Fibroblast of skin of back (primary cell): Measurements from ENCODE around the gene SLC9A9.
"Not testable (repeated sequence)": the region's sequence is repeated elsewhere in the genome, so short reads cannot be mapped to it uniquely, and the experiment has no call there.

Source experiments
- DNase-seq: peaks from one replicate; pipeline ENCODE4 v3.0.0-alpha.2; 2013

SLC9A9 gene

GRCh38 chr3:143753006-143753405 is 95.3 kb downstream of the SLC9A9 start:
- DNase-seq, result no peak

GRCh38 chr3:143751643-143752178 is 96.6 kb downstream of the SLC9A9 start:
- DNase-seq, result no peak

- DNase-seq, result no peak
Measured at GRCh38 chr3:143750841-143751240, 97.4 kb downstream of the SLC9A9 start.

GRCh38 chr3:143749926-143750325 is 98.3 kb downstream of the SLC9A9 start:
- DNase-seq, result no peak

- no peak for DNase-seq
Measured at GRCh38 chr3:143737065-143737464, 111.2 kb downstream of the SLC9A9 start.

GRCh38 chr3:143736205-143736997 is 111.9 kb downstream of the SLC9A9 start:
- DNase-seq, result peak; percentile 5

- DNase-seq, result no peak
Measured at GRCh38 chr3:143731776-143732175, 116.5 kb downstream of the SLC9A9 start.

- no peak for DNase-seq
Measured at GRCh38 chr3:143731320-143731719, 116.9 kb downstream of the SLC9A9 start.

GRCh38 chr3:143727391-143727790 is 120.9 kb downstream of the SLC9A9 start:
- no peak for DNase-seq

GRCh38 chr3:143726727-143727126 is 121.5 kb downstream of the SLC9A9 start:
- DNase-seq, result peak; percentile 6

- no peak for DNase-seq
Measured at GRCh38 chr3:143720381-143720780, 127.9 kb downstream of the SLC9A9 start.

- DNase-seq, result no peak
Measured at GRCh38 chr3:143718463-143718862, 129.8 kb downstream of the SLC9A9 start.

GRCh38 chr3:143716731-143717130 is 131.5 kb downstream of the SLC9A9 start:
- DNase-seq, result no peak

- no peak for DNase-seq
Measured at GRCh38 chr3:143712522-143712921, 135.7 kb downstream of the SLC9A9 start.

- peak; percentile 27 for DNase-seq
Measured at GRCh38 chr3:143707848-143708247, 140.4 kb downstream of the SLC9A9 start.

- no peak for DNase-seq
Measured at GRCh38 chr3:143700431-143700975, 147.8 kb downstream of the SLC9A9 start.

GRCh38 chr3:143699424-143699823 is 148.8 kb downstream of the SLC9A9 start:
- peak; percentile 7 for DNase-seq

- DNase-seq, result no peak
Measured at GRCh38 chr3:143698682-143699303, 149.5 kb downstream of the SLC9A9 start.

GRCh38 chr3:143697975-143698374 is 150.3 kb downstream of the SLC9A9 start:
- peak; percentile 3 for DNase-seq

GRCh38 chr3:143695333-143695732 is 152.9 kb downstream of the SLC9A9 start:
- DNase-seq, result not testable (repeated sequence)

- DNase-seq, result no peak
Measured at GRCh38 chr3:143693506-143693905, 154.8 kb downstream of the SLC9A9 start.

GRCh38 chr3:143686638-143687197 is 161.6 kb downstream of the SLC9A9 start:
- DNase-seq, result no peak

- DNase-seq, result no peak
Measured at GRCh38 chr3:143685491-143685890, 162.8 kb downstream of the SLC9A9 start.
